WTC11 (cell line): ENCODE data around the gene TSEN15. TPM values are rescaled to one million over a fixed set of nuclear protein-coding genes. Genes with fewer than 3 reads are reported as not detected.

Experiments
- ATAC-seq: fragments of 200-7000 bp; cut with Tn5 transposase; 2 replicates; pipeline ENCODE4 v1.10.0; 2021; ENCODE audit warnings: mild to moderate bottlenecking, moderate library complexity
- CTCF ChIA-PET: fragments of 300-600 bp; sonication (Branson Sonifier 250); formaldehyde crosslinking; loops from one replicate; lab custom pipeline; 2021; ENCODE audit warnings: antibody characterized with exemption; lab: Charles Lee
- POLR2A ChIA-PET: fragments of 350-600 bp; sonication (Branson Sonifier 250); formaldehyde crosslinking; loops from one replicate; lab custom pipeline; 2021; ENCODE audit warnings: antibody characterized with exemption; lab: Charles Lee
- DNase-seq: peaks from one replicate; pipeline ENCODE4 v3.0.0; 2021; ENCODE audit warnings: low spot score
- H3K27ac Mint-ChIP-seq: 2 replicates; pipeline ENCODE4 v1.8.0; 2021; ENCODE audit warnings: mixed read lengths
- H3K27me3 Mint-ChIP-seq: 2 replicates; pipeline ENCODE4 v1.8.0; 2021; ENCODE audit warnings: low read depth, mild to moderate bottlenecking, moderate library complexity, mixed read lengths
- H3K36me3 Mint-ChIP-seq: 2 replicates; pipeline ENCODE4 v1.8.0; 2021; ENCODE audit warnings: mixed read lengths
- H3K4me1 Mint-ChIP-seq: 2 replicates; pipeline ENCODE4 v1.8.0; 2022; ENCODE audit warnings: mixed read lengths
- H3K4me3 Mint-ChIP-seq: 2 replicates; pipeline ENCODE4 v1.8.0; 2021; ENCODE audit warnings: mild to moderate bottlenecking, moderate library complexity, mixed read lengths
- H3K9me3 Mint-ChIP-seq: 2 replicates; pipeline ENCODE4 v1.8.0; 2021; ENCODE audit warnings: mixed read lengths
- CBFB ChIP-seq: sonication (generic); formaldehyde crosslinking; IDR thresholded peaks from 2 replicates; pipeline ENCODE4 v1.8.1; 2022; ENCODE audit warnings: mild to moderate bottlenecking, low read depth, missing genetic modification reagents
- CREB1 ChIP-seq: sonication (generic); formaldehyde crosslinking; IDR thresholded peaks from 2 replicates; pipeline ENCODE4 v1.8.0; 2023; ENCODE audit warnings: mild to moderate bottlenecking, missing genetic modification reagents
- ELF4 ChIP-seq: sonication (generic); formaldehyde crosslinking; IDR thresholded peaks from 2 replicates; pipeline ENCODE4 v1.8.1; 2022; ENCODE audit warnings: low read depth, mild to moderate bottlenecking, moderate library complexity, missing genetic modification reagents
- ETV6 ChIP-seq: sonication (generic); formaldehyde crosslinking; IDR thresholded peaks from 2 replicates; pipeline ENCODE4 v1.8.1; 2022; ENCODE audit warnings: mild to moderate bottlenecking, missing genetic modification reagents
- GRHL2 ChIP-seq: fragments of 250-450 bp; sonication (Bioruptor Pico); IDR thresholded peaks from 2 replicates; pipeline ENCODE4 v1.8.0; 2022; ENCODE audit warnings: mild to moderate bottlenecking, moderate library complexity; ENCODE audit not compliant: insufficient replicate concordance, severe bottlenecking
- SMAD3 ChIP-seq: sonication (generic); formaldehyde crosslinking; IDR thresholded peaks from 2 replicates; pipeline ENCODE4 v1.8.0; 2022; ENCODE audit warnings: missing genetic modification reagents, mild to moderate bottlenecking, borderline replicate concordance
- SP1 ChIP-seq: sonication (generic); formaldehyde crosslinking; conservative IDR thresholded peaks from 2 replicates; pipeline ENCODE4 v1.8.1; 2022; ENCODE audit warnings: missing genetic modification reagents
- TEAD1 ChIP-seq: sonication (generic); formaldehyde crosslinking; IDR thresholded peaks from 2 replicates; pipeline ENCODE4 v1.8.0; 2022; ENCODE audit warnings: mild to moderate bottlenecking, missing genetic modification reagents
- TEAD4 ChIP-seq: sonication (generic); formaldehyde crosslinking; IDR thresholded peaks from 2 replicates; pipeline ENCODE4 v1.8.0; 2022; ENCODE audit warnings: mild to moderate bottlenecking, missing genetic modification reagents
- ZNF138 ChIP-seq: sonication (generic); formaldehyde crosslinking; conservative IDR thresholded peaks from 2 replicates; pipeline ENCODE4 v1.8.1; 2022; ENCODE audit warnings: mild to moderate bottlenecking, moderate library complexity, missing genetic modification reagents
- total RNA-seq: library from RNA; stranded (reverse); gene quantifications from 3 replicates; pipeline ENCODE4 v1.2.3, GENCODE V29; 2021
- TF ChIP-seq, protein P1 (sequence below): sonication (generic); formaldehyde crosslinking; IDR thresholded peaks from 2 replicates; pipeline ENCODE4 v1.8.1; 2022; ENCODE audit warnings: low read depth, mild to moderate bottlenecking, moderate library complexity, missing genetic modification reagents, borderline replicate concordance
- TF ChIP-seq, protein P2 (sequence below): sonication (generic); formaldehyde crosslinking; IDR thresholded peaks from 2 replicates; pipeline ENCODE4 v1.8.0; 2022; ENCODE audit warnings: mild to moderate bottlenecking, missing genetic modification reagents
- TF ChIP-seq, protein P3 (sequence below): sonication (generic); formaldehyde crosslinking; IDR thresholded peaks from 2 replicates; pipeline ENCODE4 v1.8.0; 2023; ENCODE audit warnings: missing genetic modification reagents
- TF ChIP-seq, protein P4 (sequence below): fragments of 250-450 bp; sonication (Bioruptor Pico); IDR thresholded peaks from 2 replicates; pipeline ENCODE4 v1.9.0; 2021; ENCODE audit warnings: mild to moderate bottlenecking, borderline replicate concordance
- TF ChIP-seq, protein P5 (sequence below): fragments of 250-450 bp; sonication (Bioruptor Pico); IDR thresholded peaks from 2 replicates; pipeline ENCODE4 v1.9.0; 2021; ENCODE audit warnings: mild to moderate bottlenecking
- TF ChIP-seq, protein P6 (sequence below): fragments of 250-450 bp; sonication (Bioruptor Pico); conservative IDR thresholded peaks from 2 replicates; pipeline ENCODE4 v1.9.0; 2021; ENCODE audit warnings: mild to moderate bottlenecking
- TF ChIP-seq, protein P7 (sequence below): fragments of 250-450 bp; sonication (Bioruptor Pico); IDR thresholded peaks from 2 replicates; pipeline ENCODE4 v2.1.2; 2022; ENCODE audit warnings: mild to moderate bottlenecking, moderate library complexity

TSEN15 gene
- total RNA-seq, 1 experiment from 2014 or later, result 23.8 TPM

DNA sequence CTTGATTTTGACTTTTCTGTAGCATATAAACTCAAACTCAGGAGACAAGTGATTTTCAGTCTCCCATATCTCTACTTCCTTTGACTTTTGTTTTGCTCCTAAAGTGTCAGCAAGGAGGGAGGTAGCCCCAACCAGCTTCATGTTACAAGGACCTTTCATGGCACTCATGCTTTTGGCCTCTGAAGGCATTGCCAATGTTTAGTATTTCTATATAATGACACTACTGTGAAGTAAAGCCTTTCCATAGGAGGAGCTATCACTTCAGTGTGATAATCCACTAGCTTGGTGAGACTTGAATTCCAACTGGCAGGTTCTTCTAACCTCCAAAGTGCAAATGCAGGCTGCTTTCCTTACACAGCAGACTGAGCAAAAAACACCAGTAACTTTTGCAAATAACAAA lies 28.4 kb upstream of the TSEN15 start:
- H3K9me3 Mint-ChIP-seq, result no peaks in the 10 kb centered on the region
- TF ChIP-seq CREB1 (CRISPR knock-in tag) (no peak), TEAD1 (no peak), SMAD3 (no peak), ELF4 (no peak), SP1 (CRISPR knock-in tag) (no peak), ZNF138 (CRISPR knock-in tag) (no peak), GRHL2 (no peak), TEAD4 (CRISPR knock-in tag) (no peak)
- TF ChIP-seq, protein P1, sequence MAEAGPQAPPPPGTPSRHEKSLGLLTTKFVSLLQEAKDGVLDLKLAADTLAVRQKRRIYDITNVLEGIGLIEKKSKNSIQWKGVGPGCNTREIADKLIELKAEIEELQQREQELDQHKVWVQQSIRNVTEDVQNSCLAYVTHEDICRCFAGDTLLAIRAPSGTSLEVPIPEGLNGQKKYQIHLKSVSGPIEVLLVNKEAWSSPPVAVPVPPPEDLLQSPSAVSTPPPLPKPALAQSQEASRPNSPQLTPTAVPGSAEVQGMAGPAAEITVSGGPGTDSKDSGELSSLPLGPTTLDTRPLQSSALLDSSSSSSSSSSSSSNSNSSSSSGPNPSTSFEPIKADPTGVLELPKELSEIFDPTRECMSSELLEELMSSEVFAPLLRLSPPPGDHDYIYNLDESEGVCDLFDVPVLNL, result no peak
- TF ChIP-seq, protein P2, sequence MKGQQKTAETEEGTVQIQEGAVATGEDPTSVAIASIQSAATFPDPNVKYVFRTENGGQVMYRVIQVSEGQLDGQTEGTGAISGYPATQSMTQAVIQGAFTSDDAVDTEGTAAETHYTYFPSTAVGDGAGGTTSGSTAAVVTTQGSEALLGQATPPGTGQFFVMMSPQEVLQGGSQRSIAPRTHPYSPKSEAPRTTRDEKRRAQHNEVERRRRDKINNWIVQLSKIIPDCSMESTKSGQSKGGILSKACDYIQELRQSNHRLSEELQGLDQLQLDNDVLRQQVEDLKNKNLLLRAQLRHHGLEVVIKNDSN (CRISPR knock-in tag), result no peak
- TF ChIP-seq, protein P3, sequence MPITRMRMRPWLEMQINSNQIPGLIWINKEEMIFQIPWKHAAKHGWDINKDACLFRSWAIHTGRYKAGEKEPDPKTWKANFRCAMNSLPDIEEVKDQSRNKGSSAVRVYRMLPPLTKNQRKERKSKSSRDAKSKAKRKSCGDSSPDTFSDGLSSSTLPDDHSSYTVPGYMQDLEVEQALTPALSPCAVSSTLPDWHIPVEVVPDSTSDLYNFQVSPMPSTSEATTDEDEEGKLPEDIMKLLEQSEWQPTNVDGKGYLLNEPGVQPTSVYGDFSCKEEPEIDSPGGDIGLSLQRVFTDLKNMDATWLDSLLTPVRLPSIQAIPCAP (CRISPR knock-in tag), result no peak
- TF ChIP-seq, protein P4, sequence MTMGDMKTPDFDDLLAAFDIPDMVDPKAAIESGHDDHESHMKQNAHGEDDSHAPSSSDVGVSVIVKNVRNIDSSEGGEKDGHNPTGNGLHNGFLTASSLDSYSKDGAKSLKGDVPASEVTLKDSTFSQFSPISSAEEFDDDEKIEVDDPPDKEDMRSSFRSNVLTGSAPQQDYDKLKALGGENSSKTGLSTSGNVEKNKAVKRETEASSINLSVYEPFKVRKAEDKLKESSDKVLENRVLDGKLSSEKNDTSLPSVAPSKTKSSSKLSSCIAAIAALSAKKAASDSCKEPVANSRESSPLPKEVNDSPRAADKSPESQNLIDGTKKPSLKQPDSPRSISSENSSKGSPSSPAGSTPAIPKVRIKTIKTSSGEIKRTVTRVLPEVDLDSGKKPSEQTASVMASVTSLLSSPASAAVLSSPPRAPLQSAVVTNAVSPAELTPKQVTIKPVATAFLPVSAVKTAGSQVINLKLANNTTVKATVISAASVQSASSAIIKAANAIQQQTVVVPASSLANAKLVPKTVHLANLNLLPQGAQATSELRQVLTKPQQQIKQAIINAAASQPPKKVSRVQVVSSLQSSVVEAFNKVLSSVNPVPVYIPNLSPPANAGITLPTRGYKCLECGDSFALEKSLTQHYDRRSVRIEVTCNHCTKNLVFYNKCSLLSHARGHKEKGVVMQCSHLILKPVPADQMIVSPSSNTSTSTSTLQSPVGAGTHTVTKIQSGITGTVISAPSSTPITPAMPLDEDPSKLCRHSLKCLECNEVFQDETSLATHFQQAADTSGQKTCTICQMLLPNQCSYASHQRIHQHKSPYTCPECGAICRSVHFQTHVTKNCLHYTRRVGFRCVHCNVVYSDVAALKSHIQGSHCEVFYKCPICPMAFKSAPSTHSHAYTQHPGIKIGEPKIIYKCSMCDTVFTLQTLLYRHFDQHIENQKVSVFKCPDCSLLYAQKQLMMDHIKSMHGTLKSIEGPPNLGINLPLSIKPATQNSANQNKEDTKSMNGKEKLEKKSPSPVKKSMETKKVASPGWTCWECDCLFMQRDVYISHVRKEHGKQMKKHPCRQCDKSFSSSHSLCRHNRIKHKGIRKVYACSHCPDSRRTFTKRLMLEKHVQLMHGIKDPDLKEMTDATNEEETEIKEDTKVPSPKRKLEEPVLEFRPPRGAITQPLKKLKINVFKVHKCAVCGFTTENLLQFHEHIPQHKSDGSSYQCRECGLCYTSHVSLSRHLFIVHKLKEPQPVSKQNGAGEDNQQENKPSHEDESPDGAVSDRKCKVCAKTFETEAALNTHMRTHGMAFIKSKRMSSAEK (CRISPR knock-in tag), result no peak
- no peak overlapping the region for H3K4me3 Mint-ChIP-seq
- H3K27ac Mint-ChIP-seq, result no peak overlapping the region
- ChIA-PET CTCF (no interaction called here), POLR2A (no interaction called here)
- peaks cover 29% of the 10 kb centered on the region for H3K4me1 Mint-ChIP-seq
- H3K36me3 Mint-ChIP-seq, result no peaks in the 10 kb centered on the region
- ATAC-seq, result no peak
- H3K27me3 Mint-ChIP-seq, result peaks cover 47% of the 10 kb centered on the region
- DNase-seq, result no peak

DNA sequence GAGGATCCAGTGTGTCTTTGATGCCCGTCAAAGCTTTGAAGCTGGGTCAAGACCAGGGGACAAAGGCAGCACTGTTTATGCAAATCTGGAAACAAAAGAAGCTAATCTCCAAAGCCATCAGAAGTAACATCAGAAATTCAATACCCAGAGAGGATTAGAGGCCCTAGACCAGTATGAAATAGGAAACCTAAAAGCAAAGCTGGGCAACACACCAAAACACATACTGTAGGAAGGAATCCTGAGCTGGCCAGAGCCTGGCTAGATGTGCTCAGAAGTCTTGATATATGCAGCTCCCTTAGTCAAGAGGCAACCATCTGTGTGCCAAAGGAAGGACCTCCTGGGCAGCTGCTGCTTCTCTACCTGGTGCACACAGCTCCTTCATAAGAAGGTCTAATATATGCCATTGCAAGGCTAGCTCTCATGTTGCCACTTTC lies 26.3 kb upstream of the TSEN15 start:
- POLR2A ChIA-PET, result interaction anchor here (0.6 to 1.1 kb wide), 2 partner anchors 13 to 87 kb away, joined by 3 read pairs; partner anchors contain the start of gene COLGALT2
- Mint-ChIP-seq H3K36me3 (no peaks in the 10 kb centered on the region), H3K9me3 (no peaks in the 10 kb centered on the region), H3K4me3 (no peak overlapping the region), H3K27me3 (peaks cover 51% of the 10 kb centered on the region), H3K4me1 (peaks cover 33% of the 10 kb centered on the region), H3K27ac (no peak overlapping the region)
- TF ChIP-seq, protein P5, sequence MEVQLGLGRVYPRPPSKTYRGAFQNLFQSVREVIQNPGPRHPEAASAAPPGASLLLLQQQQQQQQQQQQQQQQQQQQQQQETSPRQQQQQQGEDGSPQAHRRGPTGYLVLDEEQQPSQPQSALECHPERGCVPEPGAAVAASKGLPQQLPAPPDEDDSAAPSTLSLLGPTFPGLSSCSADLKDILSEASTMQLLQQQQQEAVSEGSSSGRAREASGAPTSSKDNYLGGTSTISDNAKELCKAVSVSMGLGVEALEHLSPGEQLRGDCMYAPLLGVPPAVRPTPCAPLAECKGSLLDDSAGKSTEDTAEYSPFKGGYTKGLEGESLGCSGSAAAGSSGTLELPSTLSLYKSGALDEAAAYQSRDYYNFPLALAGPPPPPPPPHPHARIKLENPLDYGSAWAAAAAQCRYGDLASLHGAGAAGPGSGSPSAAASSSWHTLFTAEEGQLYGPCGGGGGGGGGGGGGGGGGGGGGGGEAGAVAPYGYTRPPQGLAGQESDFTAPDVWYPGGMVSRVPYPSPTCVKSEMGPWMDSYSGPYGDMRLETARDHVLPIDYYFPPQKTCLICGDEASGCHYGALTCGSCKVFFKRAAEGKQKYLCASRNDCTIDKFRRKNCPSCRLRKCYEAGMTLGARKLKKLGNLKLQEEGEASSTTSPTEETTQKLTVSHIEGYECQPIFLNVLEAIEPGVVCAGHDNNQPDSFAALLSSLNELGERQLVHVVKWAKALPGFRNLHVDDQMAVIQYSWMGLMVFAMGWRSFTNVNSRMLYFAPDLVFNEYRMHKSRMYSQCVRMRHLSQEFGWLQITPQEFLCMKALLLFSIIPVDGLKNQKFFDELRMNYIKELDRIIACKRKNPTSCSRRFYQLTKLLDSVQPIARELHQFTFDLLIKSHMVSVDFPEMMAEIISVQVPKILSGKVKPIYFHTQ (CRISPR knock-in tag), result no peak
- TF ChIP-seq, protein P6, sequence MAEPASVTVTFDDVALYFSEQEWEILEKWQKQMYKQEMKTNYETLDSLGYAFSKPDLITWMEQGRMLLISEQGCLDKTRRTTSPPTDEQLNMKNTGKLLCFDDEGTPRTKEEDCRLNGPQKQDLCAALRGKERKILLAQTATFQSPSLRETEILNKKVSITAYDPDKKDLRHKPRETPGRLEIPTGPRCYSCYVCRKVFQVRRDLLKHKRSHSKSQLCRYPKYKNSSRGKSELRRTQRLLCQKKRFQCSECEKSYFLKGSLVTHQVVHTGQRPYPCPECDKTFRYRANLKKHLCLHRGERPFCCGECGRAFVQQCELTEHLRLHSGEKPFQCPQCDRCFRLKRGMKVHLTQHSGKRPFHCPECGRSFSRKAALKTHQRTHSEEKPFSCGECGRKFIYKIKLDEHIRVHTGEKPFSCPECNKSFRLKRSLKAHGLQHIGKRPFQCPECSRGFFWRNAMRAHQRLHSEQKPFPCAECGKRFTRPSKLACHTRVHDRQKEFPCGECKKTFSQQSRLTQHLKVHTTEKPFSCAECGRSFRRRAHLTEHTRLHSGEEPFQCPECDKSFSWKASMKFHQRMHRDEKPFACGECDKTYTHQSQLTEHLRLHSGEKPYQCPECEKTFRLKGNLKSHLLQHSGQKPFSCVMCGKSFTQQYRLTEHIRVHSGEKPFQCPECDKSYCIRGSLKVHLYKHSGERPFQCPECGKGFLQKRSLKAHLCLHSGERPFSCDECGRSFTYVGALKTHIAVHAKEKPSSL (CRISPR knock-in tag), result no peak
- no peak for TF ChIP-seq CBFB (CRISPR knock-in tag)
- TF ChIP-seq, protein P7, sequence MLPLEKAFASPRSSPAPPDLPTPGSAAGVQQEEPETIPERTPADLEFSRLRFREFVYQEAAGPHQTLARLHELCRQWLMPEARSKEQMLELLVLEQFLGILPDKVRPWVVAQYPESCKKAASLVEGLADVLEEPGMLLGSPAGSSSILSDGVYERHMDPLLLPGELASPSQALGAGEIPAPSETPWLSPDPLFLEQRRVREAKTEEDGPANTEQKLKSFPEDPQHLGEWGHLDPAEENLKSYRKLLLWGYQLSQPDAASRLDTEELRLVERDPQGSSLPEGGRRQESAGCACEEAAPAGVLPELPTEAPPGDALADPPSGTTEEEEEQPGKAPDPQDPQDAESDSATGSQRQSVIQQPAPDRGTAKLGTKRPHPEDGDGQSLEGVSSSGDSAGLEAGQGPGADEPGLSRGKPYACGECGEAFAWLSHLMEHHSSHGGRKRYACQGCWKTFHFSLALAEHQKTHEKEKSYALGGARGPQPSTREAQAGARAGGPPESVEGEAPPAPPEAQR (CRISPR knock-in tag), result no peak
- no peak for TF ChIP-seq ETV6
- no peak for TF ChIP-seq ZNF138 (CRISPR knock-in tag)
- DNase-seq (no peak), ATAC-seq (peak; percentile 87)
- CTCF ChIA-PET, result interaction anchor here (0.5 to 0.9 kb wide), 2 partner anchors 109 to 368 kb away, joined by 3 to 5 read pairs; no protein-coding TSS in a partner anchor
